WERI-Rb-1 (cell line): Measurements from ENCODE around the gene TTLL7.
A peak's percentile ranks its signal among the peaks of the same experiment; 100 is the strongest.

Experiments used
- DNase-seq: peaks from one replicate; pipeline ENCODE4 v3.0.0-alpha.2; 2020
- H3K27ac ChIP-seq: fragments of 250-450 bp; sonication (Bioruptor Pico); 2 replicates; pipeline ENCODE4 v1.5.1; 2020; ENCODE audit warnings: mild to moderate bottlenecking, moderate library complexity
- H3K27me3 ChIP-seq: fragments of 250-450 bp; sonication (Bioruptor Pico); 2 replicates; pipeline ENCODE4 v1.5.1; 2021; ENCODE audit warnings: mild to moderate bottlenecking, low read depth, moderate library complexity; ENCODE audit not compliant: insufficient read depth, severe bottlenecking
- H3K36me3 ChIP-seq: fragments of 250-450 bp; sonication (Bioruptor Pico); 2 replicates; pipeline ENCODE4 v1.5.1; 2020; ENCODE audit warnings: mild to moderate bottlenecking, moderate library complexity
- H3K4me3 ChIP-seq: 2 replicates; pipeline ENCODE4 v1.5.1; 2011; ENCODE audit warnings: low read depth, mild to moderate bottlenecking, control low read depth, low read length
- H3K9me3 ChIP-seq: fragments of 250-450 bp; sonication (Bioruptor Pico); 2 replicates; pipeline ENCODE4 v1.5.1; 2021; ENCODE audit warnings: mild to moderate bottlenecking, moderate library complexity; ENCODE audit not compliant: severe bottlenecking
- CTCF ChIP-seq: IDR thresholded peaks from 2 replicates; pipeline ENCODE4 v1.5.1; 2011; ENCODE audit warnings: low read depth, mild to moderate bottlenecking, control low read depth, inconsistent platforms, low read length

The TTLL7 gene

GRCh38 chr1:83909687-83910086 is 89.2 kb downstream of the TTLL7 start:
- Histone ChIP-seq H3K36me3 (peaks cover 14% of the 10 kb centered on the region), H3K27me3 (no peaks in the 10 kb centered on the region), H3K9me3 (no peaks in the 10 kb centered on the region), H3K27ac (no peak overlapping the region), H3K4me3 (no peak overlapping the region)
- DNase-seq, result no peak
- TF ChIP-seq CTCF, result no peak

GRCh38 chr1:83905315-83905907 is 93.5 kb downstream of the TTLL7 start:
- no peaks in the 10 kb centered on the region for H3K27me3 ChIP-seq
- no peak overlapping the region for H3K4me3 ChIP-seq
- H3K27ac ChIP-seq, result no peak overlapping the region
- peak; percentile 31; the same call in 1 of the 2 replicates for TF ChIP-seq CTCF
- H3K36me3 ChIP-seq, result peaks cover 31% of the 10 kb centered on the region
- DNase-seq, result no peak
- no peaks in the 10 kb centered on the region for H3K9me3 ChIP-seq

GRCh38 chr1:83901547-83902155 is 97.3 kb downstream of the TTLL7 start:
- no peak for TF ChIP-seq CTCF
- H3K9me3 ChIP-seq, result no peaks in the 10 kb centered on the region
- H3K36me3 ChIP-seq, result peaks cover 35% of the 10 kb centered on the region
- no peaks in the 10 kb centered on the region for H3K27me3 ChIP-seq
- H3K4me3 ChIP-seq, result no peak overlapping the region
- DNase-seq, result no peak
- H3K27ac ChIP-seq, result no peak overlapping the region

- no peak for DNase-seq
- no peak overlapping the region for H3K4me3 ChIP-seq
- H3K36me3 ChIP-seq, result peaks cover 38% of the 10 kb centered on the region
- no peak overlapping the region for H3K27ac ChIP-seq
- no peaks in the 10 kb centered on the region for H3K27me3 ChIP-seq
- H3K9me3 ChIP-seq, result no peaks in the 10 kb centered on the region
- no peak for TF ChIP-seq CTCF
Measured at GRCh38 chr1:83900524-83900923, 98.4 kb downstream of the TTLL7 start.

GRCh38 chr1:83897516-83897915 is 101.4 kb downstream of the TTLL7 start:
- peaks cover 26% of the 10 kb centered on the region for H3K36me3 ChIP-seq
- no peak for DNase-seq
- TF ChIP-seq CTCF, result no peak
- H3K4me3 ChIP-seq, result no peak overlapping the region
- no peaks in the 10 kb centered on the region for H3K9me3 ChIP-seq
- no peaks in the 10 kb centered on the region for H3K27me3 ChIP-seq
- no peak overlapping the region for H3K27ac ChIP-seq

- Histone ChIP-seq H3K4me3 (no peak overlapping the region), H3K27ac (no peak overlapping the region), H3K9me3 (no peaks in the 10 kb centered on the region), H3K36me3 (peaks cover 21% of the 10 kb centered on the region), H3K27me3 (no peaks in the 10 kb centered on the region)
- TF ChIP-seq CTCF, result no peak
- DNase-seq, result no peak
Measured at GRCh38 chr1:83896299-83896698, 102.6 kb downstream of the TTLL7 start.
